ENCODE measurements around the gene RCE1. TPM values are rescaled to one million over a fixed set of nuclear protein-coding genes. Genes with fewer than 3 reads are reported as not detected.

RCE1 gene
- polyA plus RNA-seq, 5 donors, result 15.7 to 27.5 (median 21.4) TPM

DNA sequence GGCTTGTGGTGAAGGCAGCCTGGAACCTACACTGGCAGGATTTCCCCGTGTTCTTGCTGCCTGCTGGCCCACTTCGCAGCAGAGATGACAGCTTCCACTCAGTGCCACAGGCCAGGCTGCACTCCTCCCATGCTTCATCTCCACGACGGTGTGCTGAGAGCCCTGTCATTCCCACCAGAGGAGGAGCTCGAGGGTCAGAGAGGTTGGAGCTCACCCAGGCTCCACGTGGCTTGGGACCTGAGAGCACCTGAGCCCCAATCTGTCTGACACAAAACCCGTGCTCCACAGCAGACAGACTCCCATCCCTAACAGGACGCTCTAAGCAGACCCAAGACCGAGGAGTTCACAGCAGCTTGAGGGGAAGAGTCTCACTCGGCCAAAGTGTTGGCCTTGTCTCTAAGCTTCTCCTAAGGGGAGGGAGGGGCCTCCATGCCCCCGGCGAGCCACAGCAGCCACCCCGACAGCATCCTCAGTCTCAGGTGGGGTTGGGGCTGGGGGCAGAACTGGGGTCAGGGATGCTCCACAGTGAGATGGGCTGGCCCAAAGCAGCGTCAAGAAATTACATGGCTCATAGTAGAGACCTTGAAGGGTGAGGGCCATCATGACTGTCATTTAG is 24.3 kb downstream of the RCE1 start:
- no peak for DNase-seq

DNA sequence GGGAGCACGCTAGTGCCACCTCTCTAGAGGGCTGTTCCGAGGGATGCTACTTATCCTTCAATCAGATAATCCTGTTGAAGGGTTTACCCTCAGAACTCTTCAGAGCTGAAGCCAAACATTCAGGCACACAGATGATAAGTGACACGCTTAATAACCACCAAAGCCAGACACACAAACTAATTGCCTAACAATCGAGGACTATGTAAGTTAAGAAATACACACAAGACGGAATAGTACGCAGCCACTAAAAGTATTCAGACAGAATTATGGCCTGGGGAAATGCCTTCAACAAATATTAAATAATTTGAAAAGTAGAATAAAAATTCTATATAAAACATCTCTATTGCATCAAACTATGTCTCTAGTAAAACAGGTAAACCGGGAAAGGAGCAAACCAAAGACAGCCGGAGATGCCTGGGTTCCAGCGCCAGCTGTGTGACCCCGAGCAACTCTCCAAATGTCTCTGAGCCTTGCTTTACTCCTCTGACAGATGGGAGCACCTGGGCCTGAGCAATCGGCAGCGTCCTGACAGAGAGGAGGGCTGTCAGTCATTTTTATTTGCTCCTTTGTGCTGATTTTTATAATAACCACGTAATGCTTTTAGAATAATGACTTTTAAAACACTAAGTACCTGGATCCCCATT is 25.0 kb downstream of the RCE1 start:
- no peak for DNase-seq

DNA sequence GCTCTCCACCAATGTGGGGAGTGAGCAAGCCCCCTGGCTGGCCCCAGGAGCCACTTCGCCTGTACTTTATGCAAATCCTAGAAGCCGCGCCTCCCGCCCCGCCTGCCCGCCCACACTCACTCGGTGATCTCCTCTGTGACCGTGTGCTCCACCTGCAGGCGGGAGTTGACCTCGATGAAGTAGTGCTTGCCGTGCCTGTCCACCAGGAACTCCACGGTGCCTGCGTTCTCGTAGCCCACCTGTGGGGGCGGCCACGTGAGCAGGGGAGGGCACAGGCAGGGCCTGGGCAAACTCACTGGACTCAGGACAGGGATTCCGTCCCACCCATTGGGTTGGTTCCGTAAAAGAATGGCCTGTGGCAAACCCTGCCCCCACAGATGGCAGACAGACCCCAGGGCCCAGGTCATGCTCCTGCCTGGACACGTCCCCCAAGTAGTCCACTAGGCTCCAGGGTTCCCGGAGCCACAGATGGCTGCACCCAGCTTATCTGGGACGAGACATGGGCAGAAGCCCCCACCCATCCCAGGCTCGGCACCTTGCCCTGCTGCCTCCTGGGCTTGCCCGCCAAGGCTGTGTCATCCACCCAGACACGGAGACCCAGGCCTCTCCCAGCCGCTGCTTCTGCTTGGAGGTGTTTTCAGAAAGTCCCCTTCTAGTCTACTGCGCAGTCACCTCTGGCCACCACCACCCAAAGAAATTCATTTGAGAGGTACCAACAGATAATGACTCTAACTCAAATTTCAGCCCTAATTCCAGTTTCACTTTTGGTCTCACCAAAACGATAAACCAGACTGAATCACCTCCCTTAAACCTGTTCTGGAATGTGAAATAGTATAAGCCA is 25.7 kb downstream of the RCE1 start:
- no peak for DNase-seq

DNA sequence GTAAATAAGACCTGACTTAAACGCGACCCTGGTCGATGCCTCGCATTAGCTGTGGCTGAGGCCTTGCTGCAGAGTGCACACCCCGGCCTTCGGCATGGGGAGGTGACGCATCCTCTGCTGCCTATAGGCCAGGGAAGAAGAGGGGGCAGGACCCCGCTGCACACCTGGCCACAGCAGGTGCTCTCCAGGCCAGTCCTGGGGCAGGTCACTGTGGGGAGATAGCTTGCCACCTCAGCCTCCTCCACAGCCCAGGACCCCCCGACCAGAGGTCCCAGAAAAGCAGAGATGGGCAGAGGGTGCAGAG is 26.3 kb downstream of the RCE1 start:
- no peak for DNase-seq

DNA sequence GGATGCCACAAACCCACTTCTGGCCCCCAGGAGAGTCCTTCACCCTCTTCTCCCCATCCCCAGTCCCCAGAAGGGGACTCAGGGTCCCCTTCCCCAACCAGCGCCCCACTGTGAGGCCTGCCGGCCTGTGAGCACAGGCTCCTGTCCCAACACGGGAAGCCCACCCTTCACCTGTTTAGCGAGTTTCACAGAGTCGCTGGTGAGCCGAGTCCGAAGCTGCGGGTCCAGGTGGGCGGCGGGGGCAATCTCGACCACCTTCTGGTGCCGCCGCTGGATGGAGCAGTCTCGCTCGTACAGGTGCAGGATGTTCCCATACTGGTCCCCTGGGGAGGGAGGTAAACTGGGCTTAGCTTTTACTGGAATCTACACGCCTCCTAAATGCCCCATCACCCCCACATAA is 26.9 kb downstream of the RCE1 start:
- no peak for DNase-seq

DNA sequence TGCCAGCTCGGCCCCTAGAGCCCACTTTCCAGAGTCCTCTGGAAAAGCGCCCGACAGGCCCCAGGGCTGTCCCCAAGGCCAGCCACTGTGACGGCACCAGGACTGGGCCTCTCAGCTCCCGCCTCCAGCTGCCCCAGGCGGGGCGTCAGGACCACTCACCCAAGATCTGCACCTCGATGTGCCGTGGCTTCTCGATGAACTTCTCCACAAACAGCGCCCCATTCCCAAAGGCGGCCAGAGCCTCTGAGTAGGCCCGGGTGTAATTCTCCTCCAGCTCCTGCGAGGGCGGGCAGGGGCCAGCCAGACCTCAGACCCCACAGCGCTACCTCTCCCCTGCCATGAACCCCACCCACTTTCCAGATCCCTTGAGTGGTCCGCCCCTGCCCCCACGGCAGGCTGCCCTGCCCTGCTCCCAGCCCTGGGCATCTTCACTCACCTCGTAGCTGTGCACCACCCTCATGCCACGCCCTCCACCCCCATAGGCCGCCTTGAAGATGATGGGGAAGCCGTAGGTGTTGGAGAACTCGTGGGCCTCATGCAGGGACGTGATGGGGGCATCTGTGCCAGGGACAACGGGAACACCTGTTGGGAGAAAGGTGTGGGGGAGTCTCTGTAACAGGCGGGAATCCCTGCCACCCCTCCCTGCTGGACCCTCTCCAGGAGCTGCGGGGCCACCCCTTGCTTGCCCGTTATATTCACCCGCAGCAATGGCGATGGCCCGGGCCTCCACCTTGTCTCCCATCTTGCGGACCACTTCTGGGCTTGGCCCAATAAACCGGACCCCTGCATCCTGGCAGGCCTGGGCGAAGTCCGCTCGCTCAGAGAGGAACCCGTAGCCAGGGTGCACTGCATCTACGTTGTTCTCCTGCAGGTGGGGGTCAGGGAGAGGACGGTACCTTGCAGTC is 27.6 kb downstream of the RCE1 start:
- no peak for DNase-seq

DNA sequence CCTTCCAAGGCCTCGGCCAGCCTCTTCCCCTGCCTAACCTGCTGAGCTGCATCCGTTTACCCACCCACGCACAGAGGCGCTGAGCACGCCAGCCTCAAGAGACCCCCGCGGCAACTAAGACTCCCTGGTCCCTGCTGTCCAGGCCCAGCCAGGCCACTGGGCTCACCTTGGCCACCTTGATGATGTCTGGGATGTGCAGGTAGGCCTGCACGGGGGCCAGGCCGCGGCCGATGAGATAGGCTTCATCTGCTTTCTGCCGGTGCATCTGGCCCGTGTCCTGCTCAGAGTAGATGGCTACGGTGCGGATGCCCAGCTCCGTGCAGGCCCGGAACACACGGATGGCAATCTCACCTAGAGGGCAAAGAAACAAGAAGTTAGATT is 28.3 kb downstream of the RCE1 start:
- DNase-seq, result no peak

DNA sequence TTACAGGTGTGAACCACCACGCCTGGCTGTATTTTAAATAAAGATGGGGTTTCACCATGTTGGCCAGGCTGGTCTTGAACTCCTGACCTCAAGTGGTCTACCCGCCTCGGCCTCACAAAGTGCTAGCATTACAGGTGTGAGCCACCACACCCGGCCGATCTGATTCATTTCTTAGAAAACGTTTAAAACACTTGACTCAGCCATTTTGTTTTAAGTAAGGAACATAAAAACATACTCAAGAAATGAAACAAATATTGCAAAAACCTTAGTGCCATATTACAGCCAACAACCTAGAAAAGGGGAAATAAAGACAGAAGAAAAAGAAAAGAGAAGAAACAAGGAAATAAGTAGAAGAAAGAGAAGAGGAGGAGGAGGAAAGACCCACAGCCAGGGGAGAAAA is 31.0 kb downstream of the RCE1 start:
- DNase-seq, result no peak

DNA sequence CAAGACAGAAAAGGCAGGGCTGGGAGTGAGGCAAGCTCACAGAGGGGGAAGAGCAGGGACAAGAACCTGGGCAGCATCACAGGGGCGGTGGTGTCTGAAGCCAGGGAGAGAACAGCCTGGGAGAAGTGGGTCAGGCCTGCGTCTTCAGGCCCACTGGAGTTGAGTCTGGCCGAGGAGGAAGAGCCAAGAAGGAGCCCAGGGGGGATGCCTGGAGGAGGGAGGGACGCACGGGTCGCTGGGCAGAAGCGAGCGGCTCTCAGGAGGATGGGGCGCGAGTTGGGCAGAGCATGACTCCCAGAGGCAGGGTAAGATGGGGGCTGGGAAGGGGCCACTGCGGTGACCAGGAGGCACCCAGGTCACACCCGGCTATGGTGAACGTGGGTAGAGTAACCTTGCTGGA is 32.1 kb downstream of the RCE1 start:
- no peak for DNase-seq

DNA sequence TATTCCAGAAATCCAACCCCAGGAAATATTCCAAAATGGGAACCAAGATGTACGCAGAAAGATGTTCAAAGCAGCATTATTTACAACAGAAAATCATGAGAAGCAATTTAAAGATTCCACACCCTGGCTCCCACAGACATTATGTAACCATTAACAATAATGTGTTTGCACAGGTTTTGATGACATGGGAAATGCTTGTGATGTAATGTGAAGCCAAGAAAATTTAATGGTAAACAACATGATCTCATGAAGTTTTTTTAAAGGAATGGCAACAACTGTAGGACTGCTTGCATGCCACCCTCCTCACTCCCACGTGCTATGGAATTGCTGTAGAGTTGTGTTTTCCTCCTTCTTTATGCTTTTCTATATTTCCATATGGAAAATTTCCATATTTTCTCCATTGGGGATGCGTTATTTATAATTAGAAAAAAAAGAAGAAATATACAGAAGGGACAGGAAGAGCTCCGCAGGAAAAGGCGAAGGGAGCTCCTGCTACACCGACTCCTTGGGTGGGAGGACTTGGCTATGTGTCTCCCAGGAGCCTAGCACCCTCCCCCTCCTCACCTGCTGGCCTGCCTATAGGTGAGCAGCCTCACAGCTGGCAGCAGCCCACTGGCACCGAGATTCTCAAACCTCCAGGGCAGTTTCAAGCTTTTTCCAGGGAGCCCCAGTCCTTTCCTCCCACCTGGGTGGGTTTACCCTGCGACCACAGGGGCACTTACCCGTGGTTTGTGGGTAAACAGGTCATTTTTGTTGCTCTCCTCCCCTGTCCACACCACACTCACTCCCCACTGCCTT is 34.5 kb downstream of the RCE1 start:
- DNase-seq, result no peak

DNA sequence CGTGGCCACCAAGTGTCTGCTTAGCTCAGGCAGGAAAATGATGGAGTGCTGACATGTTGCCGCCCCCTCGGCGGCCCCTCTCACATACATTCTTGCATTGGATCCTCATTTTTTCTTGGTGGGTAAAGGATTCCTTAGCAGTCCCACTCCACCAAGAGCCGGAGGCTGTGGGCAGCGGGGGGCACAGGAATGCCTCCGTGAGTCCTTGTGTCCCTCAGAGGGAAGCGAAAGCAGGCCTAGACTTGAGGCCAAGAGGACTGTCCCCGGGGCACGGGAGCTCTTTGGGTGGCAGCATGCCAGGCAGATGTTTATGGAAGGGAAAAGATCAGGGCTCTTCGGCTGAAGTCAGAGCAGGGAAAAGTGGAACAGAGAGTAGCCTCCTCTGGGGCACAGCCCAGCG is 35.2 kb downstream of the RCE1 start:
- no peak for DNase-seq

DNA sequence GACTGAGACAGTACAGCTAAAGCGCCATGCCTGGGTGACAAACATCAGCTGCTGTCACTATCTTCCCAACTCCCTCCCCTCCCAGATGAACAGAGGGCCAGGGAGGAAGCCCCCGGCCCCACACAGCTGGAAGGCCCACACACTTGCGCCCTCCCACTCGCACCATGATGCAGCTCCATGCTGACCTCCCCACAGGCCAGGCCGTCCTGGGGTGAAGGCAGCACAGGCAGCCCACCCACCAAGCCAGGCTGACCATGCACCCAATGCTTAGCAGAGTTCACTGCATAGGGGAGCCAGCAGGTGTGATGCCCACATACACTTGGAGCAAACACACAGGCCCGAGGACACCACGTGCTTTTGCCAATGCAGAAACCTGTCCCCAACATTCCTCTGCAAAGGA is 35.8 kb downstream of the RCE1 start:
- no peak for DNase-seq

DNA sequence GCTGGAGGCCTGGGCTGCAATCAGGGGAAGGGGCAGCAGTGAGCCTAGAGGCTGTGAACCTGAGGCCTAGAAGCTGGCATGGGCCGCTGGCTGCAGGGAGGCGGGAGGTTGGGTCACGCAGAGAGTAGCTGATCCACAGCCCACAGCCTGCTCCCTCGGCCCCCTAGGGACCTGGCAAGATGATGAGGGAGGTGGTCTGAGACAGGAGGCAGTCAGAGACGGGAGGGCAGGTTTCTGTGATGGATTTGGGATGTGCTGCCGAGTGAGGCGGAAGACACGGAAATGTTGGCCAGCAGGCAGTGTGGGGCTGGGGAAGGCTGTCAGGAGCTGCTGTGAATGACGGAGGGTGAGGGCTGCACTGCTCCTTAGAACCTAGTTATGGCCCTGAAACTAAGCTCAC is 36.3 kb downstream of the RCE1 start:
- DNase-seq, result no peak

DNA sequence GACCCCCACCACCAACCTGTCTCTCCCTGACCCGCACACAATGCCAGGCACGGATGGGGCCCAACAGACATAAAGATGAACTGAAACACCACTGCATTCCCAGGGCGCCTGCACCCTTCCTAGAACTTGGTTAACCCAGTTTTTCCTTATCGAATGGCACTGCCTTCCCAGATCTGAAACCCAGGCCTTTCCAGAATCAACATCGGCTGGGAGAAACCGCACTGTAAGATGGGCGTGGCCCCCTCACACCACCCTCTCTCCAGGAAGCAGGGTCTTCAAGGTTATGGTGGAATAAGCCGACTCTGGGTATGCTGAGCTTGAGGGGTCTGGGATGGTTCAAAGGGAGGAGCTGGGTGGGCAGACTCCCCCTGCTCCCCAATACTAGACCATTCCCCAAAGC is 36.8 kb downstream of the RCE1 start:
- no peak for DNase-seq

DNA sequence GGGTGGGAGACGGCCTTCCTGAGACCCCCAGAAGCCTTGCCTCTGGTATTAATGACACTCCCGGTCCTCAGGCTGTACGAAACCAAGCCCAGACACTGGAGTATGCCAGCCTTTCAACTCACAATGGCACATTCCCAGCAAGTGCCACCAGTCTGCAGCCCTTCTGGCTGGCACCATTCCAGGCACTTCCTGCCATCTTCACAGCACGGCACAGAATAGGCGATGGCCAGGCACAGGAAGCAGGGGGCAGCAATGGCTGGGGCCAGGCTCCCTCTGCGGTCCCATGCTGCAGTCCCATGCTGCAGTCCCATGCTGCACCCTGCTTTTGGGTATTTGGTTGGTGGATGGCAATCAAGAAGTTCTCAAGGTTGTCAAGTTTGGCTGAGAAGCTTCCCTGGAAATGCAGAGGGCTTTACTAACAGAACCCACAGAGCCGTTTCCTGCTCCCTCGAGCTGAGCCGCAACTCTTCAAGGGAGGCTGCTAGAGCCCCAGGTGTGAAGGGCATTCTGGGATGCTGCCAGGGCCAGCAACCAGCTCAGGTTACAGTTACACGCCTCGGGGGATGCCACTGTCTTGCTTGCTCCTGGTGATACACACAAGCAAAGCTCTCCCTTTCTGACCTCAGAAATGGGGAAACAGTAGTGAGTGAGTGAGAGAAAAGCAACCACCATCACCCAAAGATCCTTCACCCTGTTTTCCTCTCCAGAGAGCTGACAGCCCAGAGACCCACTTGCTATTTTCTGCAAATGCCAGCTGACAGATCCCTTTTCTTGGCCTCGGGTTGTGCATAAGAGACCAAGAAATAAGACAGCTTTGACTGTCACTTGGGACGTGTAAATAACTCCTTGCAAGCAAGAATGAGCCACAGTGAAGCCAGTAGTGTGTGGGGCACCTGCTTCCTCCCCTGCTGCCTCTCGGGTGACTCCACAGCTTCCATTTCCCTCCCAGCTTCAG is 37.5 kb downstream of the RCE1 start:
- no peak for DNase-seq

DNA sequence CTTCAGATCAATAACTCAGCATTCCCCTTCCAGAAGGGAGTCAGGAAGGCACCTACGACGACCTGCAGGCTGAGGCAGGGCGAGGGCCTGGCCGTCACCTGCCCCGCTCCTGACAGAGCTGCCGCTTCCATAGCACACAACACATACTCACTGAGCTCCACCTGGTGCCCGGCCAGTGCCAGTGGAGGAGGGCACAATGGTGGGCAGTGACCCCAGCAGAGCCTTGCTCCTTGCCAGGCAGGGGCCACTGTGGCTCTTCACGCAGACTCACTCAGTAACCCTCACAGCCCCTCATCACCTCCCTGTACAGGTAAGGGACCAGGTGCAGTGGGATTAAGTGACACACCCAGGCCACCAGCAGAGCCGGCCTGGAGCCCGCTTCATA is 38.2 kb downstream of the RCE1 start:
- DNase-seq, result no peak

DNA sequence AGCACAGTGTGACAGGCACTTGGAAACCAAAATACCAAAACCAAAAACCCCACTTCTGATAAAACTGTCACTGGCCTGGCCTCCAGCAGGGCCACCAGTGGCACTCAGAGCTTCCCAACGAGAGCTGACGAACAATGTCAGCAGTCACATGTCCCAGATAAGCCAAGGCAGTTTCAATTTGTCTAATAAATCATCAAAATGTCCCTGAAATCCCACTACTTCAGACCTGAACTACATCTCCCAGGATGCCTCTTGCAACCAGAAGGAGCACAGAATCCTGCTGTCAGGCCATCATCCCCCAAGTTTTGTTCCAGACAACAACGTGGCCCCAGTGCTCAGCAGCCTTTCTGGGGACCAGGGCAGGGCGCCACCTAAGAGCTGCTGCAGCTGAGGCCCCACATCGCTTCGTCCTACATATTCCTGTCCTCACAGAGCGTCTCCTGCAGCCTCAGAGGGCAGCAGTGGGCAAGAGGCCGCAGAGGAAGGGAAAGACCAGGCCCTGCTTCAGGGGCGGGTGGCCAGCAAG is 38.7 kb downstream of the RCE1 start:
- no peak for DNase-seq

DNA sequence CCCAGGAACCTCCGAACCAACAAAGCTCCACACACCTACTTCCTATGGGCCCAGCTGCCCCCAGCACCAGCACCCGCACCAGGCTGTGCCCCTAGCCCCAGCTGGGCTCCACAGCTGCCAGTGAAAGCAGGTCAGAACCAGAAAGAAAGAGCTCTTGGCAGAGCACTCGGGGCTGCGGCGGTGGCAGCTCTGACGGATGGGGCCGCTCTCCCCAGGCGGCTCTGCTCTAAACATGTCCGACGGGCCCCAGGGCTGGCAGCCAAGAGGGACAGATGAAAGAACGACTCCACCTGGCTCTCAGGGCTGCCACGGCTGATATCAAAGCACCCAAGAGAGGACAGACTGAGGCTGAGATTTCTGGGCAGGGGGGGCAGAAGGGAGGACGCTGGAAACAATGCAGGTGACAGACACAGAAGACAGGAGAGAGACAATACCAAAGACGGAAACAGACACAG is 39.3 kb downstream of the RCE1 start:
- no peak for DNase-seq

DNA sequence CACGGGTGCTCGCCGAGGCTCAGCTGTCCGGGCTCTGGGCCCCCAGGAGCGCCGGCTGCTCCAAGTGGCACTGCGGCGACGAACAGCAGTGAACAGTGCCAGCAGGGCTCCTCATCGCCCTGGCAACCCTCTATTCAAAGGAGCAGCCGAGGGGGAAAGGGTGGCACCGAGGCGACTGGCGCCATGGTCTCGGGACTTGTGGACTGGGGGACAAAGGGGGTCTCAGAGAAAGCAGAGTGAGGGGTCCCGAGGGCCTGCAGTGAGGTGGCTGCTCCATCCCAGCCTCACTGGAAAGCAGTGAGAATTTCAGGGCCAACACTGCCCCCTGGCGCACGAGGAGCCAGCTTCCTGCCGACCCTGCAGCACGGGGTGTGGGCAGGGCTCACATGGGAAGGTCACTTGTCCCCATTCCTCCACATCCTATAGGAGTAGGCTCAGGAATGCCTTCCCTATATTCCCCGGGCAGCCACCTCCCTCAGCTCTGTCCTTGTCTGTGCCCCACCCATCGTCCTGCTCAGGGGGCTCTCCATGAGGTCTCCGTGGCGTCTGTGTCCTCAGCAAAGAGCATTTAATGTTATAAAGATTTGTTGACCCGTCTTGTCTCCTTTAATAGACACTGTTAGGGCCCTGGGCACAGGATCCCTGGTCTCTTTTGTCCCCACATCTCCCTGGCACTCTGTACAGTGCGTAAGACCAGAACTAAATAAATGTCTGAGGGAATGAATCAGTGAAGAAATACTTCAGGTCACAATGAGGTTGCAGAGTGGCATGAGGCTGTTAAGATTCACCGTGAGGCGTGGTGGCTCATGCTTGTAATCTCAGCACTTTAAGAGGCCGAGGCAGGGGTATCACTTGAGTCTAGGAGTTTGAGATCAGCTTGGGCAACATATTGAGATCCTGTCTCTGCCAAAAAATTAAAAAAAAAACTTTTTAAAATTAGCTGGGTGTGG is 40.0 kb downstream of the RCE1 start:
- DNase-seq, result peak in 1 of 2 donors; percentile 47

All from right lung (tissue), 5 donors.